HCT116 (cell line): ENCODE measurements around the gene BHLHE41. TPM values are rescaled to one million over a fixed set of nuclear protein-coding genes. Genes with fewer than 3 reads are reported as not detected.

Experiments
- ATAC-seq: fragments of 200-7000 bp; cut with Tn5 transposase; 2 replicates; pipeline ENCODE4 v1.9.1; 2020; ENCODE audit warnings: mild to moderate bottlenecking, moderate library complexity
- BruUV-seq: library from RNA; stranded (reverse); fragments of 400-500 nt; replicated peaks from 2 replicates; lab custom pipeline; 2021; lab: Mats Ljungman, UMichigan
- CTCF ChIA-PET: fragments of 300-600 bp; sonication (Branson Sonifier 250); formaldehyde crosslinking; loops from one replicate; lab custom pipeline; 2021; ENCODE audit warnings: antibody characterized with exemption; lab: Charles Lee
- POLR2A ChIA-PET: fragments of 300-600, 350-600 bp; sonication (Branson Sonifier 250); formaldehyde crosslinking; loops from one replicate; lab custom pipeline; 2021; ENCODE audit warnings: antibody characterized with exemption; lab: Charles Lee
- RAD21 ChIA-PET, 2 experiments: fragments of 300-600 bp; sonication (Branson Sonifier 250); formaldehyde crosslinking; loops; one replicate each; lab custom pipeline; 2023; ENCODE audit warnings: low total read pairs in 2 of 2; ENCODE audit not compliant: uncharacterized antibody in 2 of 2, unreplicated experiment in 2 of 2, low non-redundant PET in 1 of 2; lab: Charles Lee
- DNase-seq: peaks from one replicate; pipeline ENCODE4 v3.0.0-alpha.2; 2010; ENCODE audit warnings: low read depth, low spot score
- H2AFZ ChIP-seq: fragments of 200-600 bp; shearing (Covaris generic), sonication (generic); 2 replicates; pipeline ENCODE4 v1.6.1; 2017; ENCODE audit warnings: low read depth, mixed run types, mixed read lengths, antibody characterized with exemption, low read length; ENCODE audit not compliant: poor library complexity, severe bottlenecking
- H3K27ac ChIP-seq: 2 replicates; pipeline ENCODE4 v1.5.1; 2012; ENCODE audit warnings: low read depth, low read length
- H3K27me3 ChIP-seq: fragments of 200-600 bp; sonication (generic); 2 replicates; pipeline ENCODE4 v1.6.1; 2016; ENCODE audit warnings: mixed run types, low read length, mixed read lengths; ENCODE audit not compliant: insufficient read depth
- H3K36me3 ChIP-seq, 2 experiments: fragments of 200-500 bp in 1 of 2; fragments of 200-600 bp in 1 of 2; sonication (Bioruptor generic) in 1 of 2; sonication (generic) in 1 of 2; 2 replicates each; pipeline versions ENCODE4 v1.5.1 to v1.6.1; 2014 to 2016; ENCODE audit warnings: low read length in 2 of 2, inconsistent platforms in 1 of 2, mixed read lengths in 1 of 2, mixed run types in 1 of 2; ENCODE audit not compliant: insufficient read depth in 2 of 2, control insufficient read depth in 1 of 2
- H3K4me1 ChIP-seq, 2 experiments: fragments of 200-600 bp in 1 of 2; sonication (generic) in 1 of 2; 2 replicates each; pipeline versions ENCODE4 v1.5.1 to v1.6.1; 2012 to 2017; ENCODE audit warnings: low read length in 2 of 2, inconsistent platforms in 1 of 2, mild to moderate bottlenecking in 1 of 2, mixed read lengths in 1 of 2, mixed run types in 1 of 2, moderate library complexity in 1 of 2; ENCODE audit not compliant: insufficient read depth in 2 of 2, control insufficient read depth in 1 of 2
- H3K4me2 ChIP-seq: fragments of 200-600 bp; sonication (generic); 2 replicates; pipeline ENCODE4 v1.6.1; 2017; ENCODE audit warnings: mixed run types, low read length, mixed read lengths
- H3K4me3 ChIP-seq, 2 experiments: fragments of 200-600 bp in 1 of 2; sonication (generic) in 1 of 2; replicated peaks in 1 of 2; 2 replicates each; pipeline ENCODE4 v1.5.1; 2011 to 2016; ENCODE audit warnings: low read length in 2 of 2, control low read depth in 1 of 2, low read depth in 1 of 2, mild to moderate bottlenecking in 1 of 2, mixed read lengths in 1 of 2, mixed run types in 1 of 2
- H3K79me2 ChIP-seq: fragments of 200-600 bp; sonication (generic); 2 replicates; pipeline ENCODE4 v1.6.1; 2017; ENCODE audit warnings: mild to moderate bottlenecking, mixed run types, low read length, moderate library complexity, mixed read lengths; ENCODE audit not compliant: insufficient read depth
- H3K9ac ChIP-seq: fragments of 200-600 bp; sonication (generic); 2 replicates; pipeline ENCODE4 v1.6.1; 2016; ENCODE audit warnings: low read length, mixed read lengths
- H3K9me2 ChIP-seq: fragments of 200-600 bp; sonication (generic), shearing (Covaris generic); 2 replicates; pipeline ENCODE4 v1.6.1; 2017; ENCODE audit warnings: mixed run types, mild to moderate bottlenecking, moderate library complexity; ENCODE audit not compliant: insufficient read depth
- H3K9me3 ChIP-seq, 2 experiments: fragments of 200-500 bp in 1 of 2; fragments of 200-600 bp in 1 of 2; sonication (Bioruptor generic) in 1 of 2; sonication (generic) in 1 of 2; 2 replicates each; pipeline ENCODE4 v1.6.1; 2014 to 2017; ENCODE audit warnings: low read length in 2 of 2, mixed read lengths in 2 of 2, inconsistent platforms in 1 of 2, low read depth in 1 of 2, mild to moderate bottlenecking in 1 of 2, mixed run types in 1 of 2, moderate library complexity in 1 of 2; ENCODE audit not compliant: control insufficient read depth in 1 of 2, insufficient read depth in 1 of 2
- H4K20me1 ChIP-seq: fragments of 200-600 bp; sonication (generic), shearing (Covaris generic); 2 replicates; pipeline ENCODE4 v1.6.1; 2017; ENCODE audit warnings: mixed run types, mild to moderate bottlenecking, moderate library complexity; ENCODE audit not compliant: insufficient read depth
- CBX3 ChIP-seq: IDR thresholded peaks from 2 replicates; pipeline ENCODE4 v1.6.1; 2012; ENCODE audit warnings: low read depth
- EGR1 ChIP-seq: IDR thresholded peaks from 2 replicates; pipeline ENCODE4 v1.6.1; 2012; ENCODE audit warnings: low read depth
- FOSL1 ChIP-seq: IDR thresholded peaks from 2 replicates; pipeline ENCODE4 v1.6.1; 2012; ENCODE audit warnings: low read depth
- POLR2A ChIP-seq: IDR thresholded peaks from 2 replicates; pipeline ENCODE4 v1.7.0; 2011; ENCODE audit warnings: borderline replicate concordance; ENCODE audit not compliant: insufficient read depth, insufficient read length; ENCODE audit errors: extremely low read depth
- POLR2AphosphoS5 ChIP-seq: IDR thresholded peaks from 2 replicates; pipeline ENCODE4 v1.6.1; 2011; ENCODE audit warnings: mild to moderate bottlenecking, low read depth, low read length, moderate library complexity
- RAD21 ChIP-seq: IDR thresholded peaks from 2 replicates; pipeline ENCODE4 v1.6.1; 2012; ENCODE audit warnings: low read depth, mild to moderate bottlenecking
- SIN3A ChIP-seq: IDR thresholded peaks from 2 replicates; pipeline ENCODE4 v1.6.1; 2012; ENCODE audit warnings: low read depth
- SP1 ChIP-seq: IDR thresholded peaks from 2 replicates; pipeline ENCODE4 v1.6.1; 2012; ENCODE audit warnings: low read depth
- SRF ChIP-seq: IDR thresholded peaks from 2 replicates; pipeline ENCODE4 v1.6.1; 2012; ENCODE audit warnings: low read depth
- ZNF274 ChIP-seq: fragments of 200-500 bp; sonication (Bioruptor generic); IDR thresholded peaks from 2 replicates; pipeline ENCODE4 v1.6.1; 2014; ENCODE audit warnings: mild to moderate bottlenecking, low read depth, low read length, inconsistent platforms
- intact Hi-C: fragments of 100-400 bp; cut with micrococcal nuclease; formaldehyde crosslinking; loops from 2 replicates; pipeline ENCODE4 v1.10.0; 2022
- total RNA-seq: library from RNA; stranded (reverse); gene quantifications from one replicate; pipeline ENCODE4 v1.2.1, GENCODE V29; 2021; ENCODE audit not compliant: unreplicated experiment
- TF ChIP-seq, protein P1 (sequence below): IDR thresholded peaks from 2 replicates; pipeline ENCODE4 v1.6.1; 2012
- TF ChIP-seq, protein P2 (sequence below), 3 experiments: fragments of 200-600 bp in 1 of 3; sonication (generic) in 1 of 3; IDR thresholded peaks in 2 of 3; conservative IDR thresholded peaks in 1 of 3; 2 replicates each; pipeline ENCODE4 v1.5.1; 2012 to 2017; ENCODE audit warnings: low read depth in 2 of 3, low read length in 2 of 3, antibody characterized with exemption in 1 of 3, borderline replicate concordance in 1 of 3, control low read depth in 1 of 3, mild to moderate bottlenecking in 1 of 3, mixed read lengths in 1 of 3, mixed run types in 1 of 3, moderate library complexity in 1 of 3; ENCODE audit not compliant: insufficient read depth in 1 of 3
- TF ChIP-seq, protein P3 (sequence below): IDR thresholded peaks from 2 replicates; pipeline ENCODE4 v1.6.1; 2011; ENCODE audit warnings: mild to moderate bottlenecking, low read length, moderate library complexity; ENCODE audit not compliant: insufficient replicate concordance; ENCODE audit errors: extremely low read depth

Gene BHLHE41
- total RNA-seq, 1 experiment from 2014 or later, result 4.7 TPM

DNA sequence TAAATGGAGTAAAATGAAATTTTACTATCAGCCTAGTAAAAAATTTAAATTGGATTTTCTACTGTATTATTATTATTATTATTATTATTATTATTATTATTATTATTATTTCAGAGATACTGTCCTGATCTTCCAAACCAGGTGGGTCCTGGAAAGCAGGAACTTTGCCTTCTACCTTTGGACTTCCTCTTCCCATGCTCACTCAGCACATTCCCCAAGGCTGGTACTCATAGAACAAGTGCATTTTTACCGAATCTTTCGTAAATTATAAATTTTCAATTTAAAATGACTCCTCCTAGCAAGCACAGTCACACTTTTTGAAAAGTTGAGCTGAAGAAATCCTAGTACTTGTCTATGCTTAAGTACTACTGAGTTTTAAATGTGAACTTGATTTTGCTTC, 29.7 kb downstream of the BHLHE41 start (continued):
- TF ChIP-seq SRF (no peak), CBX3 (no peak), POLR2A (no peak)
- TF ChIP-seq, protein P1, sequence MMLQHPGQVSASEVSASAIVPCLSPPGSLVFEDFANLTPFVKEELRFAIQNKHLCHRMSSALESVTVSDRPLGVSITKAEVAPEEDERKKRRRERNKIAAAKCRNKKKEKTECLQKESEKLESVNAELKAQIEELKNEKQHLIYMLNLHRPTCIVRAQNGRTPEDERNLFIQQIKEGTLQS, result no peak

DNA sequence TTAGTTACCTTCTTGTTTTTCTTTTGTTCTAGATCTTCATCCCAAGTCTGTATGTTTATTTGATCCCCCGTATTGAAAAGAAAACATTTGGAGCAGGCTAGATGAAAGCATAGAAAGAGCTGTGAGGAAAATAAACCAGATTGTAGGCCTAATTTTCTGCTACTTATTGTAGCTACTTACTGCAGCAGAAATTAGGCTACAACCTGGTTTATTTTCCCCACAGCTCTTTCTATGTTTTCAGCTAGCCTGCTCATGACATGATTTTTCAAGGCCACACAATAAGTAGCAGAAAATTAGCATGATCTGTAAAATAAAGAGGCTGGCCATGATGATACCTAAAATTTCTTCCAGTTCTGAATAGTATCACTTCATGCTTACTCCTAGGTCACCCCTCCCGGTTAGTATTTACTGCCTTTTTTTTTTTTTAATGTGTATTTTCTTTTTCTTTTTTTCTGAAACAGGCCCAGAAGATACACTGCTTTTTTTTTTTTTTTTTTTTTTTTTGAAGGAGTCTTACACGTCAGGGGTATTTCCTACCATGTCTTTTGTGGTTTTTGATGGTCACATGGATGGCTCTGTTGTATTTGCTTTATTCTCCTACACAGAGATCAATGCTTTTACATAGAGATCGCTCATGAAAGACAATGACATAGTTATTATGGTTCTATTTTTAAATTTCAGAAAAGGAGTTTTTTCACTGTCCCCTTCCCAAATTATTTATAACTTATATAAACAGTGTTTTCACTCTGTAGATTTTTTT, 32.3 kb downstream of the BHLHE41 start:
- H3K4me1 ChIP-seq, result peaks cover 5 to 20% of the 10 kb centered on the region in 2 experiments
- no peaks in the 10 kb centered on the region for H3K36me3 ChIP-seq
- ChIA-PET POLR2A (no interaction called here), RAD21 (no interaction called here), CTCF (interaction anchor here (1.2 kb wide), 1 partner anchor 657 kb away, joined by 3 read pairs; no protein-coding TSS in a partner anchor)
- H2AFZ ChIP-seq, result no peak overlapping the region
- H3K79me2 ChIP-seq, result no peaks in the 10 kb centered on the region
- no peaks in the 10 kb centered on the region for H3K27me3 ChIP-seq
- no peaks in the 10 kb centered on the region for H4K20me1 ChIP-seq
- H3K27ac ChIP-seq, result no peak overlapping the region
- H3K4me3 ChIP-seq, result no peak overlapping the region
- no peak for DNase-seq
- BruUV-seq, result no TSS peak
- intact Hi-C loops, result no loop called here
- H3K9ac ChIP-seq, result no peak overlapping the region
- no peak for ATAC-seq
- H3K4me2 ChIP-seq, result no peak overlapping the region
- no peaks in the 10 kb centered on the region for H3K9me3 ChIP-seq
- H3K9me2 ChIP-seq, result no peaks in the 10 kb centered on the region
- no peak for TF ChIP-seq CBX3
- TF ChIP-seq EGR1, result no peak

DNA sequence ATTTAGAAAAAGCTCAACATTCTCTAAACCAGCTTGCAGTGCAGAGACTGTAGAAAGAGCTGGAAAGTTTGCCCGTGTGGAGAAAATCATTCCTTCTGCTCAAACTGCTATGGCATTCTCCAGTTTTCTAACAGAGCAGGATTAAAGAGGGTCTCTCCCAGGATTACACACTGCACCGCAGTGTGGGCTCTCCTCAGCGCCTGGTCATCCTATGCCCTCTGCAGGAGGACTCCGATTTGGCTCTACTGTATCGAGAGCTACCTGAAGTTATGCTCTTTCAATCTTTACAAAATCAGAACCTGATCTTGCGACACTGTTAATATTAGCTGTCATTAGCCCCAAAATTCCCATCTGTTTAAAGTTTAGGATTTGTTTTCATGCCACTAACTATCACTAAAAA, 33.0 kb downstream of the BHLHE41 start:
- ATAC-seq (peak; percentile 39; the same call in 1 of the 2 replicates), DNase-seq (no peak)
- Histone ChIP-seq H3K36me3 (no peaks in the 10 kb centered on the region), H3K4me2 (peak overlapping the region; percentile 52), H4K20me1 (no peaks in the 10 kb centered on the region), H2AFZ (no peak overlapping the region), H3K9me2 (no peaks in the 10 kb centered on the region), H3K27me3 (no peaks in the 10 kb centered on the region), H3K9me3 (no peaks in the 10 kb centered on the region), H3K4me3 (no peak overlapping the region), H3K9ac (no peak overlapping the region), H3K4me1 (peaks cover 5 to 16% of the 10 kb centered on the region in 2 experiments), H3K79me2 (no peaks in the 10 kb centered on the region), H3K27ac (no peak overlapping the region)
- ChIA-PET RAD21 (interaction anchor here (0.6 to 0.7 kb wide), 2 partner anchors 573 to 793 kb away, joined by 3 read pairs; no protein-coding TSS in a partner anchor), POLR2A (no interaction called here), CTCF (interaction anchor here (1.2 kb wide), 1 partner anchor 656 kb away, joined by 3 read pairs; no protein-coding TSS in a partner anchor)
- TF ChIP-seq CBX3, result no peak
- TF ChIP-seq, protein P2, sequence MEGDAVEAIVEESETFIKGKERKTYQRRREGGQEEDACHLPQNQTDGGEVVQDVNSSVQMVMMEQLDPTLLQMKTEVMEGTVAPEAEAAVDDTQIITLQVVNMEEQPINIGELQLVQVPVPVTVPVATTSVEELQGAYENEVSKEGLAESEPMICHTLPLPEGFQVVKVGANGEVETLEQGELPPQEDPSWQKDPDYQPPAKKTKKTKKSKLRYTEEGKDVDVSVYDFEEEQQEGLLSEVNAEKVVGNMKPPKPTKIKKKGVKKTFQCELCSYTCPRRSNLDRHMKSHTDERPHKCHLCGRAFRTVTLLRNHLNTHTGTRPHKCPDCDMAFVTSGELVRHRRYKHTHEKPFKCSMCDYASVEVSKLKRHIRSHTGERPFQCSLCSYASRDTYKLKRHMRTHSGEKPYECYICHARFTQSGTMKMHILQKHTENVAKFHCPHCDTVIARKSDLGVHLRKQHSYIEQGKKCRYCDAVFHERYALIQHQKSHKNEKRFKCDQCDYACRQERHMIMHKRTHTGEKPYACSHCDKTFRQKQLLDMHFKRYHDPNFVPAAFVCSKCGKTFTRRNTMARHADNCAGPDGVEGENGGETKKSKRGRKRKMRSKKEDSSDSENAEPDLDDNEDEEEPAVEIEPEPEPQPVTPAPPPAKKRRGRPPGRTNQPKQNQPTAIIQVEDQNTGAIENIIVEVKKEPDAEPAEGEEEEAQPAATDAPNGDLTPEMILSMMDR (IDR thresholded peaks at IDR 0.05 in 2 of 3, conservative IDR thresholded peaks at IDR 0.05 in 1 of 3; ENCODE audit: borderline replicate concordance in 1 of 3, insufficient read depth in 1 of 3, low read depth in 2 of 3, low read length in 2 of 3), result 0 out of 6 replicates have a peak, but pooled peaks of 1 of the 3 experiments have one; percentile 22
- TF ChIP-seq, protein P3, sequence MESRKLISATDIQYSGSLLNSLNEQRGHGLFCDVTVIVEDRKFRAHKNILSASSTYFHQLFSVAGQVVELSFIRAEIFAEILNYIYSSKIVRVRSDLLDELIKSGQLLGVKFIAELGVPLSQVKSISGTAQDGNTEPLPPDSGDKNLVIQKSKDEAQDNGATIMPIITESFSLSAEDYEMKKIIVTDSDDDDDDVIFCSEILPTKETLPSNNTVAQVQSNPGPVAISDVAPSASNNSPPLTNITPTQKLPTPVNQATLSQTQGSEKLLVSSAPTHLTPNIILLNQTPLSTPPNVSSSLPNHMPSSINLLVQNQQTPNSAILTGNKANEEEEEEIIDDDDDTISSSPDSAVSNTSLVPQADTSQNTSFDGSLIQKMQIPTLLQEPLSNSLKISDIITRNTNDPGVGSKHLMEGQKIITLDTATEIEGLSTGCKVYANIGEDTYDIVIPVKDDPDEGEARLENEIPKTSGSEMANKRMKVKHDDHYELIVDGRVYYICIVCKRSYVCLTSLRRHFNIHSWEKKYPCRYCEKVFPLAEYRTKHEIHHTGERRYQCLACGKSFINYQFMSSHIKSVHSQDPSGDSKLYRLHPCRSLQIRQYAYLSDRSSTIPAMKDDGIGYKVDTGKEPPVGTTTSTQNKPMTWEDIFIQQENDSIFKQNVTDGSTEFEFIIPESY, result no peak
- TF ChIP-seq SIN3A, result no peak
- peak; percentile 34 for TF ChIP-seq RAD21
- TF ChIP-seq FOSL1, result no peak
- TF ChIP-seq ZNF274, result no peak
- no peak for TF ChIP-seq SP1
- TF ChIP-seq POLR2AphosphoS5, result no peak
- BruUV-seq, result no TSS peak
- intact Hi-C loops, result no loop called here
